B cell (primary cell): ENCODE data around the gene TSPAN18. TPM values are rescaled to one million over a fixed set of nuclear protein-coding genes. Genes with fewer than 3 reads are reported as not detected.

Source experiments
- ATAC-seq: fragments of 200-7000 bp; cut with Tn5 transposase; one replicate; pipeline ENCODE4 v1.10.0; 2021; ENCODE audit warnings: low read depth, mild to moderate bottlenecking, moderate number of reproducible peaks, moderate library complexity
- CTCF ChIA-PET: fragments of 350-600 bp; sonication (Branson Sonifier 250); formaldehyde crosslinking; loops from one replicate; lab custom pipeline; 2021; ENCODE audit warnings: antibody characterized with exemption, inconsistent platforms; lab: Charles Lee
- POLR2A ChIA-PET: fragments of 350-600 bp; sonication (Branson Sonifier 250); formaldehyde crosslinking; loops from one replicate; lab custom pipeline; 2021; ENCODE audit warnings: antibody characterized with exemption; lab: Charles Lee
- DNase-seq: peaks from one replicate; pipeline ENCODE4 v3.0.0; 2013
- H2AFZ ChIP-seq: 2 replicates; pipeline ENCODE4 v1.6.1; 2012; ENCODE audit warnings: mild to moderate bottlenecking, low read depth, low read length; ENCODE audit not compliant: insufficient read depth, poor library complexity, severe bottlenecking
- H3K27ac ChIP-seq, 2 donors: 1 replicate in 1 of 2; 2 replicates in 1 of 2; pipeline ENCODE4 v1.5.1; 2012 to 2013; ENCODE audit warnings: low read length in 2 of 2, mild to moderate bottlenecking in 2 of 2, moderate library complexity in 1 of 2
- H3K27me3 ChIP-seq, 4 experiments: fragments of 200-600 bp in 1 of 4; sonication (generic) in 1 of 4; replicated peaks in 1 of 4; 1 replicate in 2 of 4; 2 replicates in 2 of 4; pipeline versions ENCODE4 v1.6.1 to v1.7.0; 2013 to 2016; ENCODE audit warnings: low read length in 3 of 4, mild to moderate bottlenecking in 2 of 4, mixed read lengths in 1 of 4, moderate library complexity in 1 of 4; ENCODE audit not compliant: insufficient read depth in 4 of 4, control insufficient read depth in 3 of 4; ENCODE audit errors: control extremely low read depth in 1 of 4
- H3K36me3 ChIP-seq, 2 experiments: replicated peaks in 1 of 2; 1 replicate in 1 of 2; 2 replicates in 1 of 2; pipeline versions ENCODE4 v1.6.1 to v1.7.1; 2013; ENCODE audit warnings: low read length in 1 of 2; ENCODE audit not compliant: insufficient read depth in 2 of 2, control insufficient read depth in 1 of 2; ENCODE audit errors: control extremely low read depth in 1 of 2, extremely low read depth in 1 of 2
- H3K4me1 ChIP-seq, 2 donors: fragments of 200-600 bp in 1 of 2; sonication (generic) in 1 of 2; 1 replicate in 1 of 2; 2 replicates in 1 of 2; pipeline versions ENCODE4 v1.5.1 to v1.6.1; 2013 to 2017; ENCODE audit warnings: low read length in 2 of 2; ENCODE audit not compliant: control insufficient read depth in 2 of 2, insufficient read depth in 2 of 2
- H3K4me2 ChIP-seq: replicated peaks from 2 replicates; pipeline ENCODE3; 2012; ENCODE audit warnings: mild to moderate bottlenecking, low read depth, low read length; ENCODE audit not compliant: poor library complexity, severe bottlenecking
- H3K4me3 ChIP-seq, 5 experiments: fragments of 200-600 bp in 1 of 5; sonication (generic) in 1 of 5; 1 replicate in 3 of 5; 2 replicates in 2 of 5; pipeline versions ENCODE4 v1.5.1 to v1.7.0; 2011 to 2016; ENCODE audit warnings: low read length in 4 of 5, mild to moderate bottlenecking in 4 of 5, low read depth in 2 of 5, control low read depth in 1 of 5, moderate library complexity in 1 of 5; ENCODE audit not compliant: insufficient read depth in 1 of 5; ENCODE audit errors: control extremely low read depth in 1 of 5, extremely low read depth in 1 of 5
- H3K79me2 ChIP-seq: fragments of 200-600 bp; sonication (generic); one replicate; pipeline ENCODE4 v1.6.0; 2016; ENCODE audit warnings: low read length; ENCODE audit not compliant: control insufficient read depth, insufficient read depth
- H3K9ac ChIP-seq: fragments of 200-600 bp; sonication (generic); 2 replicates; pipeline ENCODE4 v1.6.1; 2017; ENCODE audit warnings: mild to moderate bottlenecking, low read length, moderate library complexity
- H3K9me3 ChIP-seq, 3 donors: one replicate each; pipeline versions ENCODE4 v1.6.1 to v1.7.1; 2013; ENCODE audit warnings: low read length in 2 of 3; ENCODE audit not compliant: control insufficient read depth in 2 of 3, insufficient read depth in 1 of 3; ENCODE audit errors: control extremely low read depth in 1 of 3
- H4K20me1 ChIP-seq: 2 replicates; pipeline ENCODE4 v1.6.0; 2012; ENCODE audit warnings: mild to moderate bottlenecking, low read length; ENCODE audit not compliant: insufficient read depth, control insufficient read depth, poor library complexity, severe bottlenecking
- H3K27ac Mint-ChIP-seq: one replicate; pipeline ENCODE4 v1.8.0; 2021; ENCODE audit warnings: mixed read lengths
- H3K27me3 Mint-ChIP-seq: one replicate; pipeline ENCODE4 v1.8.0; 2021; ENCODE audit warnings: mixed read lengths
- H3K4me1 Mint-ChIP-seq: one replicate; pipeline ENCODE4 v1.8.0; 2021; ENCODE audit warnings: mixed read lengths
- H3K4me3 Mint-ChIP-seq: one replicate; pipeline ENCODE4 v1.8.0; 2021; ENCODE audit warnings: mixed read lengths
- H3K9me3 Mint-ChIP-seq: one replicate; pipeline ENCODE4 v1.8.0; 2022; ENCODE audit warnings: mixed read lengths; ENCODE audit not compliant: insufficient read depth
- CTCF ChIP-seq: fragments of 200-600 bp; IDR thresholded peaks from one replicate; pipeline ENCODE4 v1.8.0; 2022; ENCODE audit warnings: antibody characterized with exemption, mild to moderate bottlenecking
- EZH2 ChIP-seq: IDR thresholded peaks from 2 replicates; pipeline ENCODE4 v1.6.1; 2012; ENCODE audit warnings: borderline replicate concordance, low read depth, mild to moderate bottlenecking, moderate library complexity, low read length; ENCODE audit not compliant: insufficient read depth, poor library complexity, severe bottlenecking
- WGBS: methylation state at CpG from one replicate; pipeline ENCODE4 v1.1.5; 2013; ENCODE audit warnings: missing lambda C conversion rate; ENCODE audit not compliant: insufficient coverage; 5-methylcytosine and 5-hydroxymethylcytosine counted together
- intact Hi-C: fragments of 100-400 bp; cut with micrococcal nuclease; formaldehyde crosslinking; loops from one replicate; pipeline ENCODE4 v1.10.0; 2022
- polyA plus RNA-seq: library from polyadenylated mRNA; depleted of rRNA; stranded (reverse); fragments of >200 nt; gene quantifications from 2 replicates; pipeline ENCODE4 v1.2.3, GENCODE V29; 2012
- total RNA-seq, 2 donors: library from RNA; stranded (reverse); fragments of 120-200 nt in 1 of 2; gene quantifications; 1 replicate in 1 of 2; 2 replicates in 1 of 2; pipeline versions ENCODE4 v1.2.3 to v1.2.4, GENCODE V29; 2013 to 2022

The TSPAN18 gene
- total and polyA plus RNA-seq, 2 donors (not counting 1 experiment from before 2014, with no cell fraction given): 0.75 to 2.0 TPM

GRCh38 chr11:44782478-44782877 is 55.7 kb downstream of the TSPAN18 start:
- H3K27me3 ChIP-seq: peaks cover 0 to 5% (median 0%) of the 10 kb centered on the region in 4 experiments
- H3K36me3 ChIP-seq: no peaks in the 10 kb centered on the region
- POLR2A ChIA-PET: no interaction called here
- intact Hi-C loops: no loop called here
- H2AFZ ChIP-seq: no peak overlapping the region
- ATAC-seq (no peak), DNase-seq (no peak)
- no peak overlapping the region for H3K27ac Mint-ChIP-seq
- H3K4me3 ChIP-seq: no peak overlapping the region
- CTCF ChIA-PET: interaction anchor here (0.7 to 1.5 kb wide), 4 partner anchors 8 to 328 kb away, joined by 3 to 5 read pairs (median 4); no protein-coding TSS in a partner anchor
- H3K27ac ChIP-seq: no peak overlapping the region
- no peak overlapping the region for H3K4me2 ChIP-seq
- H3K9me3 Mint-ChIP-seq: no peaks in the 10 kb centered on the region
- no peaks in the 10 kb centered on the region for H3K9me3 ChIP-seq
- H3K27me3 Mint-ChIP-seq: peaks cover 5% of the 10 kb centered on the region
- no peaks in the 10 kb centered on the region for H3K4me1 ChIP-seq
- WGBS: no CpG with 5 or more reads among the region's 4 CpGs
- H3K4me1 Mint-ChIP-seq: no peaks in the 10 kb centered on the region
- no peaks in the 10 kb centered on the region for H3K79me2 ChIP-seq
- H3K4me3 Mint-ChIP-seq: no peak overlapping the region
- H4K20me1 ChIP-seq: no peaks in the 10 kb centered on the region
- H3K9ac ChIP-seq: no peak overlapping the region
- TF ChIP-seq EZH2: no peak

- no peak overlapping the region for H3K4me2 ChIP-seq
- DNase-seq (no peak), ATAC-seq (no peak)
- no peaks in the 10 kb centered on the region for H4K20me1 ChIP-seq
- WGBS: 58% methylated on average over 6 of the region's 8 CpGs
- no peak overlapping the region for H3K9ac ChIP-seq
- H3K4me1 ChIP-seq: no peaks in the 10 kb centered on the region
- H3K4me1 Mint-ChIP-seq: no peaks in the 10 kb centered on the region
- H3K36me3 ChIP-seq: no peaks in the 10 kb centered on the region
- H3K27ac Mint-ChIP-seq: no peak overlapping the region
- no peak overlapping the region for H3K27ac ChIP-seq
- H2AFZ ChIP-seq: no peak overlapping the region
- no peaks in the 10 kb centered on the region for H3K9me3 ChIP-seq
- no peak overlapping the region for H3K4me3 ChIP-seq
- CTCF ChIA-PET: no interaction called here
- no peaks in the 10 kb centered on the region for H3K79me2 ChIP-seq
- POLR2A ChIA-PET: no interaction called here
- TF ChIP-seq EZH2: no peak
- no peak for TF ChIP-seq CTCF
- H3K27me3 Mint-ChIP-seq: peaks cover 5% of the 10 kb centered on the region
- intact Hi-C loops: no loop called here
- H3K27me3 ChIP-seq: peaks cover 0 to 2% (median 0%) of the 10 kb centered on the region in 4 experiments
- H3K4me3 Mint-ChIP-seq: no peak overlapping the region
- H3K9me3 Mint-ChIP-seq: no peaks in the 10 kb centered on the region
These were observed 57.6 kb downstream of the TSPAN18 start for GRCh38 chr11:44784436-44784760.
